HG03066 (cell line): Measurements from ENCODE around the gene AFF1.
A peak's percentile ranks its signal among the peaks of the same experiment; 100 is the strongest.
"Not testable (repeated sequence)": the region's sequence is repeated elsewhere in the genome, so short reads cannot be mapped to it uniquely, and the experiment has no call there.

Experiments
- ATAC-seq: cut with Tn5 transposase; IDR thresholded peaks from one replicate; pipeline ENCODE4 v1.9.1; 2021; ENCODE audit warnings: low read depth; ENCODE audit not compliant: unreplicated experiment

AFF1 gene

DNA sequence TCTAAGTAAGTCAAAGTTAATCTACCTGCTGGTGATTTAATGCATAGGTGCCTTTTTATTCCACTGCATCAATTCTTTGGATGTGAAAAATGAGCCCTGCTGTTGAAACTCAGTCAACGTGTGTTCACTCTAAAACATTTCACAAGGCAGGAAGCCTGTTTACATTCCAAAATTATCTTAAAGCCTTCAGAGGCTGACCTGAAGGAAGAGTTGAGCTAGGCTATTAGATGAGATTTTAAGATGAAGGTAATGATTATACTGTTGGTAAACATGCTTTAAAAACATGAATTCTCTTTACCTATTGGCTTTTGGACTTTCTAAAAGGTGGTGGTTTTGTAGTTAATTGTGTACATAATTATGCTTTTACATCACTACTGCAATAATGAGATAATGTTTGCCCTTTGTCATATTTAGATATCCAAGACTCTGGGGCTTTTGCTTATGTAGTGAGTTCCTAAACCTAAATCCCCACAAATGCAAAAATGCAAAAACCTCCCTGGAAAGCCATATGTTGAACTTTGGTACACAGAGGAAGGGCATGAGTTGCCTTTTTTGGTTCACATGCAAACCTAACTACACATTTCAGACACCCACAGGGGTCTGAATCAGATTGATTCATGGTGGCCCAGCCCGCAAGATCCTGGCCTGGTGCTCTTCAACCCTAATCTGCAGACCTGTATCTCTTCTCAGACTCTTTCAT, 193.3 kb downstream of the AFF1 start:
- ATAC-seq, result no peak

DNA sequence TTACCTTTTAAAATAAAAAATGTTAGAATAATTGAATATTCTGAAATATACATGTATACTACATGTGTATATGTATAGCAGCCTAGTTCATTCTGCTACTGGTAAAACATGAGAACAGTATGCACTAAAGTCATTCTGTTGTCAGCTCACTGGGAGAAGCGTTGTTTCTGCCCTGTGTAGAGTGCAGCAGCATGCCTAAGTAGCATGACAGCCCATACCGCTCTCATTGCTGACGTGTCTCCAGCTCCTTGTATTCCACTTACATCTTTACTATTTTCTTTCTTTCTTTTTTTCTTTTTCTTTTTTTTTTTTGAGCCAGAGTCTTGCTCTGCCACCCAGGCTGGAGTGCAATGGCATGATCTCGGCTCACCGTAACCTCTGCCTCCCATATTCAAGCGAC, 194.9 kb downstream of the AFF1 start:
- no peak for ATAC-seq

DNA sequence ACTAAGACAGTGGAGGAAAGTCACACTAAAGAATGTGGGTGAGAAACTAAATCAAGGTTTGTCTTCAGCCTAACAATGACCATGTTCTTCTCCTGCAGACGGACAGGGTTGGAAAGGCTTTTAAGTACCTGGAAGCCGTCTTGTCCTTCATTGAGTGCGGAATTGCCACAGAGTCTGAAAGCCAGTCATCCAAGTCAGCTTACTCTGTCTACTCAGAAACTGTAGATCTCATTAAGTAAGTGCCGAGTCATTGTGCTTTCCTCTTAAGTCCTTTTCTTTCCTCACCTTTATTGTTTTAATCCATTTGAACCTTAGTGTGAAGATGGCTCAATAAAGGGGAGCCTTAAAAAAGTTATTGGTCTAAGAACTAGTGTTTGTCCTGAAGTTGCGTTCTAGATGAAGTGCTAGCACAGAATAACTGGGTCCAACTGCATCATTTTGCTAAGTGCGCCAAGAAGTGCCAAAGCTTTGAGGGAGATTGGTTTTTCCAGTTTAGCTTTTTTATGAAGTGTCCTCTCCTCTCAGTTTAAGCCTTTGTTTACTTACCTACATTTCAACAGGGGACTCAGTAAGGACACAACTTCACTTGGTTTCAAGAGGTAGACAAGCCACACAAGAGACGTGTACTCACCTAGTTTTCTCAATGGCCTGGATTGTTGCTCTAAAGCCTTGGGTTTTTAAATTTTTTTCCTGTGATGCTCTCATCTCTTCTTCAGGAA, 196.3 kb downstream of the AFF1 start:
- ATAC-seq, result no peak

DNA sequence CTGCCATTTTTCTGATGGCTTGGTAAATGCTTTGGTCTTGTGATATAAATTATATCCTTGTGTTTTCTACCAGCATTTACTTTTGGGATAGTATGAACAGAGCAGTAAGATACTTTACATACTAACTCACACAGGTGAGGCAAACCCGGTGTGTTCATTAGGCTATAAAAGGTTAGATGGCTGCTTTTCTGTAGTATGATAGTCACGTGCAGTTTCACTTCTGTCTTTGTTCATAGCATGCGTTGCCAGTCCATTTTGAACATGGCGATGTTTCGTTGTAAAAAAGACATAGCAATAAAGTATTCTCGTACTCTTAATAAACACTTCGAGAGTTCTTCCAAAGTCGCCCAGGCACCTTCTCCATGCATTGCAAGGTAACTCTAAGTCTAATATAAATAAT, 197.2 kb downstream of the AFF1 start:
- ATAC-seq, result no peak

DNA sequence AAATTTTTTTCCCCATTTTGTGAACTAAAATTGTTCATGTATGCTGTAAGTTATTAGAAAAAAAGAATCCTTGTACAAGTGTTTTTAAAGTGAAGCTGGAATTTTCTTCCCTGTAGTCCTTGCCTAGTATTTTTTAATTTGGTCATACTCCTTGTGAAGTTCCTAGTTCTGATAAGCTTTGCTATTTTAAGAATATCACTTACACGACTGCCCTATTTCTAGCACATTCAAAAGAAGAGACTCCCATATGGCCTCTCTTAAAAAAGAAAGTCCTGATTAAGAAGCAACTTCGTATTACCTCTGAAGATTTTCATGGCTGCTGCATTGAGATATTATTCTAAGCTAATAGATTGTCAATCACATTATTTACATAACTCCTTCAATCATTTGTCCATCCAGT, 198.4 kb downstream of the AFF1 start:
- no peak for ATAC-seq

DNA sequence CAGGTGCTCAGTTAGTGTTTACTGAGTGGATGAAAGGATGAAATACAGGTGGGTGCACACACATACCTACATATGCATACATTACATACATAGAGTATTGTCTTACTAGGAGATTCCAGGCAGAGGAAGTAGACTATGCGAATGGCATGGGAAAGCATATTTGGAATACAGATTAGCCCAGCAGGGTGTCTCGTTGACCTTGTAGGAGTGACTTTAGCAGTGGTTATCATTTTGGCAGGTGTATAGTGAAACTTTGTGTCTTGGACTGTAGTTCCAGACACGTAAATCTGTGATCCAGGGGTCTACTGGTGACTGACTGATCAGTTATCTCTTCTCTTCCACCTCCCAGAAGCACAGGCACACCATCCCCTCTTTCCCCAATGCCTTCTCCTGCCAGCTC, 199.3 kb downstream of the AFF1 start:
- ATAC-seq, result no peak

DNA sequence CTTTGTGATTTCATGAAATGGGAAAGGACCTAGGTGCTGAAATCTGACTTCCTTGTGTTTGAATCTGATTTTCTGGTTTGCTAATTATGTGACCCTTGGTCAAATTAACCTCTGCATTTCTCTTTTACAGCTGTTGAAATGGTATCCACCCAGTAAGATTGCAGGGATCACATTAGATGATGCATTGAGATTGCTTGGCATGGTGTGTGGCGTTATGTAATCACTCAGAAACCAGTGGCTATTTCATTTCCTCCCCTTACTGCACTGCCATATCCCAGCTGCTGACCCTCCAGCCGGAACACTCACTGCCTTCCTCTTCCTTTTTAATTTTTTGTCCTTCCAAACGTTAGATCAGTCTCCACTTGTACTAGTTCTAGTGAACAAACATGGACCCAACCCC, 206.6 kb downstream of the AFF1 start:
- no peak for ATAC-seq

DNA sequence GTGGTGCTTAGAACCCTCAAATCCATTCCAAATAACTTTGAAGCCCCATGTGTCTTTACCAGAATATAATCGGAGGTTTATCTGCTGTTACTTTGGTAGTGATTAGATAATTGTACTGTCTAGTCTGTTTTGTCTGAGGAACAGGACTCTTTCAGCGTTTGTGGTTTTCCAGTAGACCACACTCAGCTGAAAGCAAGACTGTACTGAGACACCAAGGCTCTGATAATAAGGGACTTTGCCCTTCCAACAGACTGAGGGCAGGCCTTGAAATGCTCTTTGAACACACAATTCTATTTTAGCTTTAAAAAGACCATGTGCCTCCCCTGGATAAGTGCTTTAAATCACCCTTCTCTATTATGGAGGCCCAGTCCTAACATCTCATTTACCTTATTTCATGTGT, 209.5 kb downstream of the AFF1 start:
- no peak for ATAC-seq

DNA sequence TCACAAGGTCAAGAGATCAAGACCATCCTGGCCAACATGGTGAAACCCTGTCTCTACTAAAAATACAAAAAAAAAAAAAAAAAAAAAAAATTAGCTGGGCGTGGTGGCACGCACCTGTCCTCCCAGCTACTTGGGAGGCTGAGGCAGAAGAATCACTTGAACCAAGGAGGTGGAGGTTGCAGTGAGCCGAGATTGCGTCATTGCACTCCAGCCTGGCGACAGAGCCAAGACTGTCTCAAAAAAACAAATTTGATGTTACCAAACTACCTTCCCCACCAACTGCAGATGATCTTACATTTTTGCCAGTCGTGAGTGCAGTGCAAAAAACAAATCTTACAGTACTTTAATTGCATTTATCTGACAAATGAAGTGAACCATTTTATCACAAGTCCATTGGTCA, 211.1 kb downstream of the AFF1 start:
- not testable (repeated sequence) for ATAC-seq

DNA sequence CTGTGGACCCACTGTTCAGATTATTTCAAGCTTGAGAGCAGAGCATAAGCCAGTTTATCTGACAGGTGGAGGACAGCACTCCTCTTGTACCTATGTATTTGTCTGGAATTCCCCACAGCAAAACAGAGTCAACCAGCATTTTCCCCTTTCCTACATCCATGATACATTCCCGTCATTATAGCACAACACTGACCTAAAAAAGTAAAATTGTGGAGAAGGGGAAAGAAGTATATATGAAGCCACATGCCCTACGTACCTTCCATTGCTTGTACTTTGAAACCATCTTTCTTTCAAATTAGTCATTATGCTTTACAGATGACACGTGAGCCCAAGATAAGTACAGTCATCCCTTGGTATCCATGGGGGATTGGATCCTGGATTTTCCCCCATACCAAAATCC, 212.3 kb downstream of the AFF1 start:
- no peak for ATAC-seq

DNA sequence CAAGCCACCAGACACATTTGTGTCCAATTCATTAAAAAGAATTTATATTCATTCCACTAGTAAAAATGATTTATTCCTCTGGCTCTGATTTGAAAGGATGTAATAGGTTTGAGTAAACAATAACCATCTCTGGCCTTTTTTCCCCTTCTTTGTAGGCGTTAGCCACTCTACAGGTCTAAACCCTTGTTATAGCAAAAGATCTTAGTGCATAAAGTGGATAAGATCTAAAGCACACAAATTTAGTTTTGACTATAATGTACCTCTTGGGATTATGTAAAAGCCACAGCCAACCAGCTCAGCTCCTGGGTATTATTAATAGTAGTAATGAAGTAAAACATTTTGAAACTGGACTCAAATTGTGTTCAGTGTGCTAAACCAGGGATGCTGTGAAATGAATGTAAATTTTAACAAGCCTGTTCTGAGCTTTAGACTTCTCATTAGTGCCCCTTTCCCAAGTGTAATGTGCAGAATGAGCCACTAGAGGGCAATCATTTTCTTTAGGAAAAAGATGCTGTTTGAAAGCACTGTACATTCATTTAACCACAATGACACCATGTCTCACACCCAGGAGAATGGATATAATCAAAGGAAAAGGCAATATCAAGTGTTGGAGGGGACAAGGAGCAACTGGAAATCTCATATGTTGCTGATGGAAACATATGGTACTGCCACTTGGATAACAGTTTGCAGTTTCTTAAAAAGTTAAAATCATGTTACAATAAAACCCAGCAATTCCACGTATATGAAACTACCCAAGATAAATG, 215.9 kb downstream of the AFF1 start:
- ATAC-seq, result peak; percentile 72

DNA sequence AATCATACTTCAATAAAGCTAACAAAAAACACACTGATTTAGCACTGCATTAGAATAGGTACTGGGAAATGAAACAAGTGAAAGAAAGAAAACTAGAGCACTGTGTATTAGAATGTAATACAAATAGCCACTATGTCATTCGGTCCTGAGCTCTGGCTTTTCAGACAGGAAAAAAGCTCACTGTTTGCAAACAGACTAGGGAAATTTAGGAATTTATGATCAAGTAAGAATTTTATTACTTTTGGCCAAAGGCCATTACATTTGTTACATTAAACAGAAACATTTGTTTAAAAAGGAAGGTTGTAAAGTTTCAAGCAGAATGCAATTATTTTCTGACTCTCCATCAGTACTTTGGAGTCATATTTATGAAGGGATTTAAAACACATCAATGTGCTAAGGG, 216.9 kb downstream of the AFF1 start:
- ATAC-seq, result no peak

DNA sequence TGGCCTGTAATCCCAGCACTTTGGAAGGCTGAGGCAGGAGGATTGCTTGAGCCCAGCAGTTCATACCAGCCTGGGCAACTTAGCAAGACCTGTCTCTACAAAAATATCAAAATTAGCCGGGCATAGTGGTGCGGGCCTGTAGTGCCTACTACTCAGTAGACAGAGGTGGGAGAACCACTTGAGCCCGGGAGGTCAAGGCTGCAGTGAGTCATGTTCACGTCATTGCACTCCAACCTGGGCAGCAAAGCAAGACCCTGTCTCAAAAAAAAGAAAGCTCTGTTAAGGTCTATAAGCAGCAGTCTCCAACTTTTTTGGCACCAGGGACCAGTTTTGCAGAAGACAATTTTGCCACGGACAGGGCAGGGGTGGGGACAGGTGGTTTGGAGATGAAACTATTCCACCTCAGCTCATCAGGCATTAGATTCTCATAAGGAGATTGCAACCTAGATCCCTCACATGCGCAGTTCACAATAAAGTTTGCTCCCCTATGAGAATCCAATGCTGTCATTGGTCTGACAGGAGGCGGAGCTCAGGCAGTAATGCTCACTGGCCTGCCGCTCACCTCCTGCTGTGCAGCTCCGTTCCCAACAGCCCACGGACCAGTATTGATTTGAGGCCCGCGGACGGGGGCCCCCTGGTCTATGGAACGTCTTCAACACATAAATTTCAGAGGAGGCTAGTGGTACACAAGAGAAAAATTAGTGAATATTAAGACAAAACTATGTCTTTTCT, 217.7 kb downstream of the AFF1 start:
- ATAC-seq, result no peak

DNA sequence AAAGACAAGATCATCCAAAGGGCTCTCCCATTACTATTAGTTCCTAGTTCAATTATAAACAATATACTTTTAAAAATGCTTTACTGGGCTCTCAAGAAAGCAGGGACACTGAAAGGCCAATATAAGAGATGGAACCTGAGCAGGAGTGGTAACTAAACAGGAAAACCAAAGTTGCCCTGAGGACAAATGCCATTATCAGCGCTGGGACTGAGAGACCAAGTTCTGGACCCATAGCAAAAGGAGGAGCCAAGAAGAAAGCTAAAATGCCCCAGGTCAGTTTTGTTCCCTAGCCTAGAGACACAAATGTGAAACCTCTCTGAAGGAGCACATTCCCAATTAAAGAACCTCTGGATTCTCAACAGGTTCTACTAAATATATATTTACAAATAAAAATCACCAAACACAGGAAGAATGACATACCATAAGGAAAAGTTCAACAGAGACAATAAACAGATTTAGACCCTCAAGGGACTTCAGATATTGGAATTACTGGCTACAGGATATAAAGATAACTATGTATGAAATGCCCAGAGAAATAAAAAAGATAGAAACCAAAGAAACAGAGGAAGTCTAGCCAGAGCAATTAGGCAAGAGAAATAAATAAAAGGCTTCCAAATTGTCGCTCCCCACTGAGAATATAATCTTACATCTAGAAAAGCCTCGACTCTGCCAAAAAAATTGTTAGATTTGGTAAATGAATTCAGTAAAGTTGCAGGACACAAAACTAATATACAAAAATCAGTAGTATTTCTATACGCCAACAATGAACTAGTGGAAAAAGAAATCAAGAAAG, 218.5 kb downstream of the AFF1 start:
- no peak for ATAC-seq

DNA sequence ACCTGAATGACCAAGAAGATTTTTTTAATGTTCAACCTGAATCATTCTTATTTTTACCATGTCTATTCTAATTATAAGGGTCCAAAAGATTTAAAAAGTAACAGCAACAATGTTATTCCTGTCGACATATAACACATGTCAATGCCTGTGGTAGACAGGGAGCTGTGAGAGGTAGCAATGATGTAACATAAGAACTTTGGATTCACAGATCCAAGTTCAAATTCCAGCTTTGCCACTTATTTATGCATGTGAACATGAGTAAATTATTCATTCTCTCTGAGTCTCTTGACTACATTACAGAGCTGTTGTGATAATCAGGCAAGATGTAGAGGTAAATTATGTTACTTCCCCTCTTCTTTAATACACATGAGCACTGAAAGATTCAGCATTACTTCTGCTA, 231.1 kb downstream of the AFF1 start:
- no peak for ATAC-seq

DNA sequence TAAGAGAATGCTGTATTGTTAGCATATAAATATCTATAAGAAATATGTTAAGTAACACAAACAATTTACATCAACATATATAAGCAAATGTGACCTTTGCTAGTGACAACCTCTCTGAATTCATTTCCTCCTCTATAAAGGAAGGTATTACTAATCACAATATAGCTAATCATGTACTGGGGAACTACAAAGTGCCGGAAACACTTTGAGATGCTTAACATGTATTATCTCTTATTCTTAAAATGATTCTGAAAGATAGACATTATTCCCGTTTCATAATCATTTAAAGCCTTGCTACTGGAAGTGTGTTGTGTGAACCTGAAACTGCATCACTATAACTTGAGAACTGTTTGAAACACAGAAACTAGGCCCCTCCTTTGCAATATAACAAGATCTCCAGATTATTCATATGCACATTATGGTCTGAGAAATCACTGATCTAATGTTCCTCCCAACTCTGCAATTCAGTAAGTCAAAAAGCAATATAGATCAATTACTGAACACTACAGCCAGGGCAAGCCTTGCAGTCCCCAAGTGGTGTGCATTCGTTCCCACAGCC, 231.6 kb downstream of the AFF1 start:
- no peak for ATAC-seq

DNA sequence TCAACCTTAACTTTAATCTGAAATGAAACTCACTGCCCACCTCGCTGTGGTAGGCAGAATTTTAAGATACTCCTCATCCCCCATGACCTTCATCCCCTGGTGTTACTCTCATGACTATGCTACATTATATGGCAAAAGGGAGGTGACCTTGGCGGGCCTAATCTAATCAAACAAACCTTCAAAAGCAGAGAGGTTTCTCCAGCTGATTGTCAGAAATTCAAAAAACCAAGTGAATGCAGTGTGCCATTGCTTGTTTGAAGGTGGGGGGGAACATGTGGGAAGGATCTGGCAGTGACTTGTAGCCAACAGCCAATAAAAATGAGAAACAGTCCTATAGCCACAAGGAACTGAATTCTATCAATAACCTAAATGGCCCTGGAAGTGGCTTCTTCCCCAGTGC, 237.1 kb downstream of the AFF1 start:
- ATAC-seq, result no peak

DNA sequence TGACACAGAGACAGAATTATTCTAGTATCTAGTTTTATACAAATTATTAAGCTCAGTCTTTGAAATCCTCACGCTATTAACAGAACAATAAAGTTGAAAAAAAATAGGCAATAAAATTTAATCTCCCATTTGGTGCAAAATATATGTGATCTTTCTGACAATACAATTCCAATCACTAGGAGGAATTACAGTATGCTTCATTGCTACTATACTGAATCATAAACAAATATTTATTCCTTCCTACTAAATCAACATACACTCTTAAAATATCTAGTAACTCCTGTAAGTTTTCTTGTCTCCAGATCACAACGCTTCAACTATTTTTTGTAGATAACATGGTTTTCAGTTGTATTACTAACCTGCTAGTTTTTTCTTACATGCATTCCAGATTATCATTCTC, 239.9 kb downstream of the AFF1 start:
- no peak for ATAC-seq

DNA sequence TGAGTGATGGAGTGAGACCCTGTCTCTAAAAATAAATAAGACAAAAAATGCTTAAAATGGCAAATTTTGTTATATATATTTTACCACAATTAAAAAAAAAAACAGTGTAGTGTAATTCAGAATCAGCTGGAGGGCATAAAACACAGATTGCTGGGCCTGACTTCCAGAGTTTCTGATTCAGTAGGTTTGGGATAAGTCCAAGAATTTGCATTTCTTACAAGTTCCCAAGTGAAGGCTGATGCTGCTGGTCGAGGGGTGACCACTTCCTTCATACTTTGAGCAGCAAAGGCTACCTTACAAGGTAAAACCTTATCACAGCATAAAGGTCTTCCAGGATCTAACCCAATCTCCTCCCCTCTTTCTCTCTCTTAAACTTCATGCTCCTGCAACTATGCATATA, 244.9 kb downstream of the AFF1 start:
- no peak for ATAC-seq

DNA sequence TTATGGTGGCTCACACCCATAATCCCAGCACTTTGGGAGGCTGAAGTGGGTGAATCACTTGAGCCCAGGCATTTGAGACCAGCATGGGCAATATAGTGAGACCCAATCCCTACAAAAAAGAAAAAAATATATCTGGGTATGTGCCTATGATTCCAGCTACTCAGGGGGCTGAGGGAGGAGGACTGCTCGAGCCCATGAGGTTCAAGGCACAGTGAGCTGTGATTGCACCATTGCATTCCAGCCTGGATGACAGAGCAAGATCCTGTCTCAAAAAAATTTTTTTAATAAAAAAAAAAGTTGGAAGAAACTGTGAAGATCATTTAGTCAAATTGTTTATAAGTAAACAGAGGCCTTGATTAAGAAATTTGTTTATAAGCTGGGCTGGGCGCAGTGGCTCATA, 246.0 kb downstream of the AFF1 start:
- ATAC-seq, result no peak
